HG03575 (cell line): ENCODE data around the gene COLEC12.

ENCODE experiments used
- ATAC-seq: cut with Tn5 transposase; IDR thresholded peaks from one replicate; pipeline ENCODE4 v1.9.1; 2021; ENCODE audit not compliant: unreplicated experiment, insufficient number of reproducible peaks, low FRiP score; ENCODE audit errors: extremely low read depth

COLEC12 gene

DNA sequence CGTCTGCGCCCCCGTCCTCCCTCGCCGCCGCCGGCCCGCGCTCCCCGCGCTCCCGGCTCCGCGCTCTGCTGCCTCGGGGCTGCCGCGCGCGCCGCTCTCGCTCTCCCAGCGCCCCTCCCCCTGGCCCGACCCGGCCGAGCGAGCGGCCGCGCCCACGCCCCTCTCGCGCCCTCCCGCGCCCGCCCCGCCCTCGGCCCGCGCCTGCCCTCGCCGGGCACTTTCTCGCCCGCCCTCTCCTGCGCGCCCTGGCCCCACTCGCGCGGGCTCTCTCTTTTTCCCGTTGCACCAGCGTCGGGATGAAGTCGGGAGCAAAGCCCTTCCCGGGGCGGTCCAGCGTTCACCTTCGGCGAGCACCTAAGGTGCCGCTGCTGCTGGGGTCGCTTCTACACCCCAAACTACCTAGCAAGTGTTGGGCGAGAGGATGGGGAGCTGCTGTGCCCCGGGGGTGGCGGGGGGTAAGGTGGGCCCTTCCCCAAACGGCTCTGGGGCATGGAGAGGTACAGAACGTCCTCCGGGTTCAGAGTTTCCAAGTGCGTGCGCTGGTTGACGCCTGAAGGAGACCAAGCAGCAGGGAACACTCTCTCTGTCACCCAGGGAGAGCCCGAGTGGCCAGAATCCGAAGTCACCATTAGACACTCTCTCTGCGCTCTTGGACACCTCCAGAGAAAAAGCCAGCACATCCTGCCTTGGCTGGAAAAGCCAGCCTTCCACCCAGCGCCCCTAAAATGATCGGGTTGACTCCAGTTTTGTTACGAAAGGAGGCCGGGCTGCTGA lies at the start of gene COLEC12:
TSS of gene COLEC12 (minus strand) at position 70 of the 774 bp plus-strand sequence. CDS start 187 bp downstream, outside the sequence.
- ATAC-seq, result no peak

DNA sequence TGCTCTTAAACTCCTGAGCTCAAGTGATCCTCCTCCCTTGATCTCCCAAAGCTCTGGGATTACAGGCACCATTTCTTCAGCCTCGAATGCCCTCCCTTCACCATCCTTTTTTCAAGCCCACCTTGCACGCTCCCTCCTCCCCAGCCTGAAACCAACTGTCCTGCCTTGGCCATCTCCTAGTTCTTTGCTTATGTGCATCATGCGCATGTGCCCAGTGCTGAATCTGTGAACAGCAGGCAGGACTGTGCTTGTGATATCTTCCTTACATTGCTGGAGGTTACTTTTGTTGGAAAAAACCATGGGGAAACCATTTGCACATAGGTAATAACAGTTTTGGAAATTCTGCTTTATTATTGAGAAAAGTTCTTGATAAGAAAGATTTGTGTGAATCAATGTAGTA lies 49.5 kb upstream of the COLEC12 start:
- ATAC-seq, result no peak

DNA sequence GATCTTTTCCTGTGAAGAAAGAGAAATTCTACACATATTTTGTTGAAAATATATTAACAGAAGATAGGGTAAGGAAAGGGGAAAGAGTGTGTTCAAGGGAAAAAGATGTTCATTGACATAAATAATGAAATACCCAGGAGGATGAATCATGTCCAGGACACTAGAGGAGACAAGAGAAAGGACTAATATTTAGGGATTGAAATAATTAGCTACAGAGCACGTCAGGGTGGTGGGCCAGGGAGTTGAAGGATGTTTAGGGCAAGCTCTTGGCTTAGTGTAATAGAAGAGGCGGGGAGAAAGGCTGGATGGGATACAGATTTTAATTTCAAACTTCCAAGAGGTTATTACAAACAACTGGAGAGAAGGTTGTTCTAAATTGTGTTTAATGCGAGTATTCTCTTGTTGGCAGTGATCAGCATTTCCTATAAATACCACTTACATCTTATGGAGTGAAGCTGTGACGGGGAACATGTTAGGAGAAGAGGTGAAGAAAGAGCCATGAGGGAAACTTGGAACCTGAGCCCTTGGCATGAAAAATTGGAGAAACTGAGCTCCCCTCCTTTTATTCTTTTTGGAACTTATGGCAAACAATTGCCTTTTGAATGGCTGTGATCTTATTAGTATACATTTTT lies 43.1 kb upstream of the COLEC12 start:
- ATAC-seq, result no peak

DNA sequence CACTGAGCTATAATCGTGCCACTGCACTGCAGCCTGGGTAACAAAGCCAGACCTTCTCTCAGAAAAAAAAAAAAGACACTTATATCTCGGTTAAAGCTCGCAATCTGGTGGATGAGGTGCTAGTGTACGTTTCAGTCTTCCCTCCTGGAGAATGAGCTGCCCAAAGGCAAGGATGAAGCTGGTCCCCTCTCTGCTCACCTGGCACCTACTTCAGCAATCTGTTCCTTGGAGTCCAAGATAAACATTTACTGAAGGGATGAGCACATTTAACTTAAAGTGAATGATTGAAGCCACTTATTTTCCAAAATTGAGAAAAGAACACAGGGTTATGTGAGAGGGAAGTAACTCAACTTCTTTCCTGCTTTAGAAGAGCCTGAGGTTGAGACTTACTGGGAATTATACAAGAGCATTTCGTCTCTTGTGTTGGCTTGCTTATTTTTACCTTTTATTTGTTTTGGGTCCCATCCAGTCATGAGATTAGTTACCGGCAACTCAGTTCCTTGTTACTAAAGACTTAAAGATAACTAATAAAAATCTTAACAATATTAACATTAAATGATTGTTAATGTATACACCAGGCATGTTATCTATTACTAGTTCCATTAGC lies 33.6 kb upstream of the COLEC12 start:
- ATAC-seq, result no peak

DNA sequence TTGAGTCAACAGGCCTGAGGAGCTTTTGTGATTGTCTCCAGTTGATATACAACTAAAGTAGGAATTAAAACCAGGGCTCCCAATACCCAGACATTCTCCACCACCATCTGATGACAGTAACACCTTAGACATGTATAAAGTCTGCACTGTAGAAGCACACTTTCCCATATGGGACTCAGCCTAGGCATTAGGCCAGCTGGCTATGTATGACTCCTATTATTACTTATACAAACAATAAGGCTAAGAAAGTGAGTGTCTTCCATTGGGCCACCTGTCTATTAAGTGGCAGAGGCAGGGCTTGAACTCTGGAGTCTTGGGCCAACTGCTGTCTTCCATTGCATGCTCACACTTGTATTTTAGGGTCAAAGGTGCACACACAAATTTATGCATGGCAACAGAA lies 32.1 kb upstream of the COLEC12 start:
- ATAC-seq, result no peak

DNA sequence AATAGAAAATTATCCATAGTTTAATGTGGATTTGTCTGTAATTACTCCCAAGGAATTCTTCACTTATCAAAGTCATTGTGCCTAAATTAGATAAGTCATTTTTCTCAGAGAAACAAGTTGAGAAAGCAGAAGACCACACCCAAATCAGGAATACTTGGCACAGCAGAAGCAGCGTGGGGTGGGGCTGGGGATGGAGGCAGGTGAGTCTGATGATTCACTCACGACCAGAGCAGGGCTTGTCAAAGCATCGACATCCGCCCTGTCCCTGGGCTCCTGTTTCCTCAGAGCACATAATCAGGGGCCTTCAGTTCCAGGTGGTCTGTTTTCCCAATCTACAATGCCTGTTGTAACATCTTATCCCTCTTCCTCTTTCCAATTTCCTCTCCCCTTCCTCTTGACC lies 31.5 kb upstream of the COLEC12 start:
- ATAC-seq, result no peak

DNA sequence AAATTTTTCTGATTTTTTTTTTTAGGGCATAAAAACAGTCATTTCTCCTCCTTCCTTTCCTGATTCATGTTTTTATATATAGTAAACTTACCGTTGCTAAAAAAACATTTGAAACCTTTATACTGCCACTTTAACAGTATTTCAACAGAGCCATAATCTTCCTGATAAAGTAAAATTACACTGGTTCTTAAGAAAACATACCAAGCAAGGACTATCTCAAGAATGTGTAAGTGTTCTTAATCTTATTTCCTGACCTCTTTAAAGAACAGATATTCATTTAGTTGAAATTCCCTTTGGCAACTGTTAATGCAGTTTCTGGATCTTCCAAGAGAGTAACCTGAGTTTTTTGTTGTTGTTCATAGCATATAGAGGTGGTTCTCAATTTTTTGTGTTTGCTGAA lies 26.6 kb upstream of the COLEC12 start:
- no peak for ATAC-seq

DNA sequence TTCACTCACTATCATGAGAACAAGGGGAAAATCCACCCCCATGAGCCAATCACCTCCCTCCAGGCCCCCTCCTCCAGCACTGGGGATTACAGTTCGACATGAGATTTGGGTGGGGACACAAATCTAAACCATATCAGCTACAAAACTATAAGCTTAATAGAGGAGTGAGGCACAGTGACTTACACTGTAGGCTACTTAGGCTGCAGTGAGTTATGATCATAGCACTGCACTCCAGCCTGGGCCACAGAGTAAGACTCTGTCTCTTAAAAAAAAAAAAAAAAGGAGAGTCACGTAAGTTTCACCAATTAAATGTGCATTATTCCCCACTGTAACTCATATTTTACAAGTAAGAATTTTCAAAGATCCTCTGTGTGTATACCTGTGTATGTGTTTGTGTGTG lies 26.2 kb upstream of the COLEC12 start:
- ATAC-seq, result no peak

DNA sequence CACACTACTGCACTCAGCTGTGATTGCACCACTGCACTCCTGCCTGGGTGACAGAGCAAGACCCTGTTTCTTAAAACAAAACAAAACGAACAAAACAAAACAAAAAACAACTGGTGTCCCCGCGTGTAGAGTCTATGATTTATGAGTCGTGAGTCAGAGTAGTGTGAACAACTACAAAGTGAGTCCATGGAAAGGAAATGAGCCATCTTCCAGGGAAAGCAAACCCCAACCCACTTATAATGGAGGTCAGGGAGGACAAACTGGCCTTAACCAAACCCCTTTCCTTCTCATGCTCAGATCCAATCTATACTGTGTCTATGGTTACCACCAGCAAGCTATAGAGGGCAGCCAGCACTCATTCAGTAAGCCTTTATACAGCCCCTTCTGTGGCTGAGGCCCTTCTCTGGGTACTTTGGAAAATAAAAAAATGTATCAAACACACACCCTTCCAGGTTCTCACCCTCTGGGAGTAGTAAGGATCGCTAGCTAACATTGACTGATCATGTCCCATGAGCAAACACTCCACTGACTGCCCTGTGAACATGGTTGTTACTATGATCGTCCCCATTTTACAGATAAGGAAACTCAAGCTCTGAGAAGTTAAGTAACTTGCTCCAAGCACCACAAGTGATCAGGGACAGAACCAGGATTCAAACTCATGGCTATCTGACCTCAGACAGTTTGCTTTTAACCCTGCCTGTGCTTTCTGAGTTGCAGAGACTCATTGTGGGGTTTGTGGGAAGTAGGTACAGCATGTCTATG lies 24.7 kb upstream of the COLEC12 start:
- ATAC-seq, result no peak

DNA sequence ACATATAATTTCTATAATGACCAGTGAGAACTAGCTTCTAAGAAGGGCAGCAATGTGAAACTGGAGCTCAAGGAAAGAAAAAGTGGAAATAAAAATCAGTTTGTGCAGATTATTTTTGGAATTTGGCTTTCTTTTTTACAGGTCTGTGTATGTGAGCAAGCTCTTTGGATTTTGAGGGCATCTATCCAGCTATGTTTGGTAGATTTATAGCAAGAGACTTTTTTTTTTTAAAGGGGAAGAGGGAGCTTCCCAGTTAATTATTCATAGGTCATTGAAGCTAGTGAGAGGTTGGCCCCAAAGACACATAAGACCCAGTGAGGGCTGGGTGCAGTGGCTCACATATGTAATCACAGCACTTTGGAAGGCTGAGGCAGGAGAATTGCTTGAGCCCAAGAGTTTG lies 24.0 kb upstream of the COLEC12 start:
- no peak for ATAC-seq

DNA sequence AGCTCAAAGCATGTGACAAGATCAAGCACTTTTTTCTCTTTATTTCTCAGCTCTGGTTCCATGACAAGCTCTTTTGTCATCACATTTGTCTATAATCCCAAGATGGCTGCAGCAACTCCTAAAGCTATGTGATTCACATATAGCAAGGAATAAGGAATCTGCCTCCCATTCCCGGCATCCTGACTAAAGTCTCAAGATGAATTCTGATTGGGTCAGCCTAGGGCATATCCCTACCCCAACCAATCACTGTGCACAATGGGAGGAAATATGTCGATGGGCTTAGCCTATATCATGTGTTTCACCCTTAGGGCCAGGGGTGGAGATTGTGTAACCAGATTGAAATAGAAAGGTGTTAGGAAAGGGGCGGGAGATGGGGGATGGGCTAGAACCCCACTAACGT lies 23.1 kb upstream of the COLEC12 start:
- no peak for ATAC-seq

DNA sequence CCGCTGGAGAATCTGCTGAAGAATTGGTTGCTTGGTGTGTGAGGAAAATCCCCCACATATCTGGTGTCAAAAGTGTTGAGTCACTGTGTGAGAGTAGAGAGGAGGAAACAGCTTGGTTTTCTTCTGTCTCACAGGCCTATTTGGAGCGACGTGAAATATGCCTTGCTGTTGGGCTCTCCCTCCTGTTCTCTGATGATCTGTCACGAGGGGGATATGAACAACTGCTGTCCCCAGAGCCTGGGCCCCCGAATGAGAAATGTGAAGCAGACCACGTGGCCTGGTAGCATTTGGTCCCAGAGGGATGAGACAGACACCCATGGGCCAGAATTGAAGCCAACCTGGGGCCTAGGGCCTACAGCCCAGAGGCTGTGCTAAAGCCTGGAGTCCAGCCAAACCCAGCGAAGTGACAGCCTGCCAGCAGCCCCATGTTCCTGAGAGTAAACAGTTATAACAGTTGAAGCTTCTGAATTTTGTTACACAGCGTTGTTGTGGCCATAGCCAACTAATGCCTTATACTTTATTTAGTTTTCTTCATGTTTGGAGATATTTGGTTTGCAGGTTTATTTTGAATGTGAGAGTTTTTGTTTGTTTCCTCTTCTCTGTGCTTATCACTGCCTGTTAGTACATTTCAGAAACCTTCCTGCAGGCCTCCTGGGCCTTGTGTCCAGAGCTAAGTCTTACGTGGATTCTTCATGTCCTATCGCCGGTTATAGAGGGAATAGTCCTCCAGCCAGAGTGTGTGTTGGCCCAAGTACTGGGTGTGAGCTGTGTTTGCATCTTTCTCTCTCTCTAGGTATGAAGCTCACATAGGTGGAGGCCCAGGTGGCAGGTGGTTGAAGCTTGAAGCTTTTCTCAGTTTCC lies 18.7 kb upstream of the COLEC12 start:
- peak; percentile 91 for ATAC-seq

DNA sequence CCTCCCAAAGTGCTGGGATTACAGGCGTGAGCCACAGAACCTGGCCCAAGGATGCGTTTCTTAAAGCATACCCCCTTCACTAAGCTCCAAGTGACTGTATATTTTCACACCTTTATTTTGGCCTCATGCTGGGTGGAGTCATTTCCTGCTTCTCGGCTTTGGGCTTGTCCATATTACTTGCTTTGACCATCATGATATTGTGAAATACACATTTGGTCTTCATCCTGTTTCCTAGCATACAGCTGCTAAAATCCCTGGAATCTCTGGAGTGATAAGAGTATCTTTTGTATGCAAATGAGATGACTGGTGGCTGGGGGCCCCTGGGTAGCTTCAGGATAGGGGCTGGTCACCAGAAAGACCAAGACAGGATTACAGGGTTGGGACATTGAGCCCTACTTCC lies 17.6 kb upstream of the COLEC12 start:
- no peak for ATAC-seq

DNA sequence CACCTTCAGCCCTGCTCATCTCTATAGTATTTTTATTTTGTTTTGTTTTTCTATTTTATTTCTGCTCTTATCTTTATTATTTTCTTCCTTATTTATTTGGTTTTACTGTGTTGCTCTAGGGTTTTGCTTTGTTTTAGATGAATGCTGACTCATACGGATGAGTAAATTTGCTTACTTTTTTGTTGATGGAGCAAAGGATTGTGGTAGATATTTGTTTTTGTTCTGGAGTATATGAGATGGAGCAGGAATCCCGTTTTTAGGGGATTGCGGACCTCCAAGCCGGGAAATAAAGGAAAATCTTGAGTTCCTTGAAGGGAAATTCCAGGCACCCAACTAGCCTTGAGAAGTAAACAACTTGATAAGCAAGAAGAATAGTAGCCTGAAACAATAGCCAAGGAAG lies 15.3 kb upstream of the COLEC12 start:
- ATAC-seq, result no peak

DNA sequence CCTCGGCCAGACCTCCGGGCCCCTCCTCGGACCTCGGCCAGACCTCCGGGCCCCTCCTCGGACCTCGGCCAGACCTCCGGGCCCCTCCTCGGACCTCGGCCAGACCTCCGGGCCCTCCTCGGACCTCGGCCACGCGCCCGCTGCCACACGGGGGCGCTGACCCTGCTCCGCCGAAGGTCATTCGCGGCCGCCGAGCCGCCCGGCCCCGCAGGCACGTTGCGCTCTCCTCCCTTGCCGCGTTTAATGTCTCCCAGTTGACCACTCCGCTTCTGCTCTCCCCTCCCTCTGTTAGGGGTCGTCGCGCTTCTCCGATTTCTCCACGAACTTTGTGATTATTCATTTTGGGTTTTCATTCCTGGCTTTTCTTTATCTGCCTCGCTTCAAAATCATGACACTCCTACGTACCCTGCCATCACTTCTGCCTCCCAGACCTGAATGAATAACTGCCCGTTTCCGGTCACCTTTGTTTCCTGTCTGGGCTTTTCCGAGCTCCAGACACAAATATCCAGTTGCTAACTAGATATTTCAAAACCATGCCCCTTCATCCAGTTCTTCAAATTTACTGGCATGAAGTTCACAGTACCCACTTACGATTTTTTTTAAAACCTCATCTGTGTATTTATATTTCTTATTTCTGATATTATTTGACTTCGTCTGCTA lies 14.8 kb upstream of the COLEC12 start:
- no peak for ATAC-seq

DNA sequence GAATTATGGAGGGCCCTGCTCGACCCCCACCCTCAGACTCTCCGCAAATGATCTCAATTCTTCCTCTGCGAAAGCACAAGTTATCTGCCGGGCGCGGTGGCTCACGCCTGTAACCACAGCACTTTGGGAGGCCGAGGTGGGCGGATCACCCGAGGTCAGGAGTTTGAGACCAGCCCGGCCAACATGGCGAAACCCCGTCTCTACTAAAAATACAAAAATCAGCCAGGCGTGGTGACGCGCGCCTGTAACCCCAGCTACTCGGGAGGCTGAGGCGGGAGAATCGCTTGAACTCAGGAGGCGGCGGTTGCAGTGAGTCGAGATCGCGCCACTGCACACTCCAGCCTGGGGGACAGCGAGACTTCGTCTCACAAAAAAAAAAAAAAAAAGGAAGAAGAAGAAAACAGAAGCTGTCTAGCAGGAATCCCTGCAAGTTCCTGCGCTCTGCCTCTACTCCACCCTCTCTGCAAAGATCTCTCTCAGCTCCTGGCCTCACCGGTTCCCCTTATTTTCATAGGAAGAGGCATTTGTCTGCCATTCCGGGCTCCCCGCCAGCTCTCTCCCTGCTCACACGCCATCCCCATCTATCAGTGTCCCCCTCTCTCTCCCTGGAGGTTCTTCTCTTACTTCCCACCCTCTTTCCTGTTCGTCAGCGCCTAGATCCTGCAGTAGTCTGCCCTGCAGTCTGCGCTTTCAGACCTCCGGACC lies 13.5 kb upstream of the COLEC12 start:
- ATAC-seq, result no peak

DNA sequence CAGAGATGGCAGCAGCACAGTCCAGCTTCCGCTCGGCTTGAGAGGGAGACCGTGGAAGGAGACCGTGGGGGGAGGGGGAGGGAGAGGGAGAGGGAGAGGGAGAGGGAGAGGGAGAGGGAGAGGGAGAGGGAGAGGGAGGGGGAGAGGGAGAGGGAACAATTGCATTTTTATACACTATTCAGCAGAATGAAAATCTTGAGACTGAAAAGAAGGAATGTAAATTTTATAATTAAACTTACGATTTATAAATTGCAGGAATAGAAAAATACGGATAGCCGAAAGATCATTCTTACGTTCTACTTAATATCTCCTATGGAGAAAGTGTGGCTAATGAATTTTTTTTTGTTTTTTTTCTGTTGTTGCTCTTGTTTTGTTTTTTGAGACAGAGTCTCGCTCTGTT lies 12.5 kb upstream of the COLEC12 start:
- ATAC-seq, result no peak

DNA sequence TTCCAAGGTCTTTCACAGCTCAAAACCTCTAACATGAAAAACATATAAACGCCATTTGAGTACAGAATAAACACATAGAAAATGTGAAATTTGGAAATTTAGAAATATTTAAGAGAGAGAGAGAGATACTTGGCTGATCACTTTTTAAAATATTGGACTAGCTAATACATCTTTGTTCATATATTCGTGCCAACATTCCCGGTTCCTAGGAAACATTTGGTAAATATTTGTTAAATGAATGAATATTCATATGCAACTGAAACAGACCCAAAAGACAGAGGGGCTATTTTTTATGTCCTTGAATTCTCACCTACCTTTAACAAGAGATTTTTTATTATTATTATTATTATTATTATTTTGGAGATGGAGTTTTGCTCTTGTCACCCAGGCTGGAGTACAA lies 8.3 kb upstream of the COLEC12 start:
- no peak for ATAC-seq
